Adrenal gland (tissue), 12 donors: Measurements from ENCODE around the gene CILP2. TPM values are rescaled to one million over a fixed set of nuclear protein-coding genes. Genes with fewer than 3 reads are reported as not detected.

ENCODE experiments used
- DNase-seq, 7 donors: peaks; one replicate each; pipeline ENCODE4 v3.0.0-alpha.2; 2019 to 2020
- H3K27ac ChIP-seq, 5 donors: fragments of 200-600 bp; sonication (generic) in 4 of 5; 1 replicate in 3 of 5; 2 replicates in 2 of 5; pipeline versions ENCODE4 v1.5.1 to v1.8.0; 2016 to 2020; ENCODE audit warnings: mild to moderate bottlenecking in 1 of 5
- H3K27me3 ChIP-seq: fragments of 200-600 bp; 2 replicates; pipeline ENCODE4 v1.8.0; 2021
- H3K36me3 ChIP-seq, 2 donors: fragments of 200-600 bp; replicated peaks in 1 of 2; 1 replicate in 1 of 2; 2 replicates in 1 of 2; pipeline versions ENCODE4 v1.5.1 to v1.8.0; 2018 to 2022
- H3K4me1 ChIP-seq, 2 donors: fragments of 200-600 bp; replicated peaks in 1 of 2; 1 replicate in 1 of 2; 2 replicates in 1 of 2; pipeline versions ENCODE4 v1.5.1 to v1.8.0; 2018 to 2021
- H3K4me3 ChIP-seq, 4 donors: fragments of 200-600 bp; sonication (generic) in 3 of 4; one replicate each; pipeline ENCODE4 v1.5.1; 2016 to 2018
- H3K9me3 ChIP-seq, 3 donors: fragments of 200-600 bp; sonication (generic) in 1 of 3; replicated peaks in 1 of 3; 1 replicate in 2 of 3; 2 replicates in 1 of 3; pipeline versions ENCODE4 v1.5.1 to v1.8.0; 2016 to 2021
- CTCF ChIP-seq, 6 experiments: fragments of 450-650 bp in 4 of 6; fragments of 200-600 bp in 2 of 6; sonication (generic) in 1 of 6; IDR thresholded peaks; 1 replicate in 5 of 6; 2 replicates in 1 of 6; pipeline versions ENCODE4 v1.5.1 to v1.8.0; 2016 to 2021; ENCODE audit warnings: antibody characterized with exemption in 6 of 6, mild to moderate bottlenecking in 2 of 6, moderate library complexity in 1 of 6
- POLR2A ChIP-seq, 2 donors: fragments of 450-650 bp; IDR thresholded peaks; one replicate each; pipeline ENCODE4 v1.6.1; 2017; ENCODE audit warnings: antibody characterized with exemption in 2 of 2, mild to moderate bottlenecking in 2 of 2, moderate library complexity in 1 of 2
- WGBS, 4 donors: extraction: QIAGEN DNeasy Blood & Tissue Kit in 2 of 4; methylation state at CpG; one replicate each; pipeline versions ENCODE4 v1.1.5 to v1.1.7; 2013 to 2017; 5-methylcytosine and 5-hydroxymethylcytosine counted together
- intact Hi-C, 2 donors: fragments of 100-400 bp; cut with DNase I; formaldehyde crosslinking; loops; one replicate each; pipeline versions ENCODE4 v1.14.1 to v1.15.0; 2022 to 2023
- polyA plus RNA-seq, 3 donors: library from polyadenylated mRNA; stranded (reverse); fragments of 200-250 nt in 2 of 3; fragments of 350-450 nt in 1 of 3; fragmentation: Illumina TruSeq in 1 of 3; extraction: RNeasy Lipid Tissue Mini Kit (QIAGEN cat#74804) in 1 of 3; gene quantifications; one replicate each; pipeline ENCODE4 v1.2.3, GENCODE V29; 2013 to 2014
- total RNA-seq, 9 donors: library from RNA; depleted of rRNA in 4 of 9; stranded (reverse); fragments of >200 nt in 4 of 9; fragments of 120-200 nt in 1 of 9; fragmentation: NEBNext Ultra II Directional in 1 of 9; extraction: Animal tissue kit (Norgen Biotek cat#: 25700) in 1 of 9; gene quantifications; one replicate each; pipeline versions ENCODE4 v1.1.0 to v1.2.4, GENCODE V29; 2013 to 2023
- donor health status: healthy with polysubstance abuse.
- donor health status: Bipolar disorder and iron deficiency.
- donor health status: DM: yes; HTN: yes; CAD: no.
- donor health status: DM: no; HTN: no; CAD: no.
- donor health status: DM: no; HTN: no; CAD: no.
- donor health status: DM: yes; HTN: yes; CAD: no.

CILP2 gene
- total and polyA plus RNA-seq, 12 donors: 0.13 to 0.43 (median 0.23) TPM; not detected in 8

- 81 to 90% (median 87%) methylated on average over 10 to 15 of the region's 15 CpGs for WGBS, 4 donors
- intact Hi-C loops: no loop called here
Measured at GRCh38 chr19:19558055-19558454, 20.0 kb downstream of the CILP2 start.

GRCh38 chr19:19558636-19559035 is 20.6 kb downstream of the CILP2 start:
- Histone ChIP-seq H3K9me3 (no peaks in the 10 kb centered on the region), H3K27me3 (no peaks in the 10 kb centered on the region), H3K27ac (no peak overlapping the region), H3K4me3 (no peak overlapping the region), H3K4me1 (no peaks in the 10 kb centered on the region), H3K36me3 (no peaks in the 10 kb centered on the region)
- TF ChIP-seq POLR2A (IDR thresholded peaks at IDR 0.05) (no peak), CTCF (IDR thresholded peaks at IDR 0.05) (no peak)
- 90 to 98% (median 96%) methylated on average over 12 to 16 of the region's 16 CpGs for WGBS, 4 donors
- intact Hi-C loops: no loop called here
- no peak for DNase-seq

More at GRCh38 chr19:19558055-19558454, 20.0 kb downstream of the CILP2 start:
- no peaks in the 10 kb centered on the region for H3K36me3 ChIP-seq
- no peak overlapping the region for H3K27ac ChIP-seq
- H3K4me3 ChIP-seq: no peak overlapping the region
- no peaks in the 10 kb centered on the region for H3K27me3 ChIP-seq
- no peaks in the 10 kb centered on the region for H3K9me3 ChIP-seq
- no peaks in the 10 kb centered on the region for H3K4me1 ChIP-seq
- no peak for DNase-seq
- no peak for TF ChIP-seq POLR2A (IDR thresholded peaks at IDR 0.05)
- no peak for TF ChIP-seq CTCF (IDR thresholded peaks at IDR 0.05)

- no peaks in the 10 kb centered on the region for H3K9me3 ChIP-seq
- H3K27ac ChIP-seq: no peak overlapping the region
- no peak for DNase-seq
- 30 to 67% (median 52%) methylated on average over 1 to 4 of the region's 4 CpGs for WGBS, 4 donors
- H3K36me3 ChIP-seq: no peaks in the 10 kb centered on the region
- TF ChIP-seq CTCF (IDR thresholded peaks at IDR 0.05) (no peak), POLR2A (IDR thresholded peaks at IDR 0.05) (no peak)
- no peak overlapping the region for H3K4me3 ChIP-seq
- no peaks in the 10 kb centered on the region for H3K27me3 ChIP-seq
- no peaks in the 10 kb centered on the region for H3K4me1 ChIP-seq
- intact Hi-C loops: no loop called here
Measured at GRCh38 chr19:19559931-19560330, 21.9 kb downstream of the CILP2 start.

- no peak for DNase-seq
- Histone ChIP-seq H3K4me1 (no peaks in the 10 kb centered on the region), H3K36me3 (no peaks in the 10 kb centered on the region), H3K27ac (no peak overlapping the region), H3K27me3 (no peaks in the 10 kb centered on the region), H3K4me3 (no peak overlapping the region), H3K9me3 (no peaks in the 10 kb centered on the region)
- intact Hi-C loops: no loop called here
- no peak for TF ChIP-seq CTCF (IDR thresholded peaks at IDR 0.05)
- TF ChIP-seq POLR2A (IDR thresholded peaks at IDR 0.05): no peak
- 72 to 86% (median 84%) methylated on average over 12 to 26 of the region's 26 CpGs for WGBS, 4 donors
Measured at GRCh38 chr19:19561946-19562664, 24.0 kb downstream of the CILP2 start.
